NCI-H82 treated with DMSO at 0.1 percent for 48 hours (cell line): ENCODE measurements around the gene SGCA.

ENCODE experiments used
- DNase-seq: peaks from one replicate; lab custom pipeline; 2025; ENCODE audit not compliant: unreplicated experiment; lab: John Stamatoyannopoulos, UW

The SGCA gene

GRCh38 chr17:50221266-50221863 is 55.6 kb downstream of the SGCA start:
- DNase-seq: no peak

- no peak for DNase-seq
These were observed 56.2 kb downstream of the SGCA start for GRCh38 chr17:50221864-50222545.

GRCh38 chr17:50222922-50223321 is 57.1 kb downstream of the SGCA start:
- no peak for DNase-seq
